Loucy (cell line): Measurements from ENCODE around the gene ADARB2.

Experiments used
- CTCF ChIP-seq: fragments of 200-600 bp; sonication (generic); conservative IDR thresholded peaks from 2 replicates; pipeline ENCODE4 v1.5.1; 2014; ENCODE audit warnings: mild to moderate bottlenecking, antibody characterized with exemption, low read length
- EZH2phosphoT487 ChIP-seq: fragments of 200-600 bp; IDR thresholded peaks from 2 replicates; pipeline ENCODE4 v1.6.1; 2018; ENCODE audit warnings: antibody characterized with exemption, mild to moderate bottlenecking, moderate library complexity, borderline replicate concordance

- no peak for TF ChIP-seq EZH2phosphoT487
- TF ChIP-seq CTCF, result no peak
Measured at GRCh38 chr10:1515121-1515779, 222.1 kb downstream of the ADARB2 start.
